Loucy (cell line): ENCODE measurements around the gene TRIO.
A peak's percentile ranks its signal among the peaks of the same experiment; 100 is the strongest.

Experiments
- H2AFZ ChIP-seq: fragments of 200-600 bp; sonication (generic); 2 replicates; pipeline ENCODE4 v1.6.0; 2016; ENCODE audit warnings: antibody characterized with exemption, mild to moderate bottlenecking, low read length, moderate library complexity
- H3F3A ChIP-seq: fragments of 200-600 bp; 2 replicates; pipeline ENCODE4 v1.6.0; 2016; ENCODE audit warnings: antibody characterized with exemption, low read depth, mild to moderate bottlenecking
- H3K27me3 ChIP-seq: fragments of 200-600 bp; sonication (generic); 2 replicates; pipeline ENCODE4 v1.6.1; 2014; ENCODE audit warnings: low read length, mild to moderate bottlenecking; ENCODE audit not compliant: insufficient read depth, poor library complexity, severe bottlenecking
- H3K36me3 ChIP-seq: fragments of 200-600 bp; sonication (generic); 2 replicates; pipeline ENCODE4 v1.6.1; 2016; ENCODE audit warnings: low read length; ENCODE audit not compliant: insufficient read depth
- H3K4me1 ChIP-seq: fragments of 200-600 bp; sonication (generic); 2 replicates; pipeline ENCODE4 v1.5.1; 2014; ENCODE audit warnings: low read length, mild to moderate bottlenecking; ENCODE audit not compliant: insufficient read depth, poor library complexity, severe bottlenecking
- H3K4me2 ChIP-seq: fragments of 200-600 bp; sonication (generic); 2 replicates; pipeline ENCODE4 v1.6.0; 2014; ENCODE audit warnings: antibody characterized with exemption, low read length, low read depth, mild to moderate bottlenecking; ENCODE audit not compliant: poor library complexity, severe bottlenecking
- H3K4me3 ChIP-seq: fragments of 200-600 bp; sonication (generic); 2 replicates; pipeline ENCODE4 v1.5.1; 2014; ENCODE audit warnings: low read length, mild to moderate bottlenecking, mixed read lengths; ENCODE audit not compliant: poor library complexity, severe bottlenecking
- H3K79me2 ChIP-seq: fragments of 200-600 bp; sonication (generic); 2 replicates; pipeline ENCODE4 v1.6.1; 2014; ENCODE audit warnings: low read length; ENCODE audit not compliant: insufficient read depth
- H3K9ac ChIP-seq: fragments of 200-600 bp; sonication (generic); 2 replicates; pipeline ENCODE4 v1.6.0; 2014; ENCODE audit warnings: mild to moderate bottlenecking, low read depth, low read length, moderate library complexity; ENCODE audit not compliant: poor library complexity, severe bottlenecking
- H3K9me2 ChIP-seq: fragments of 200-600 bp; sonication (generic); replicated peaks from 2 replicates; pipeline ENCODE4 v1.6.1; 2016; ENCODE audit warnings: low read depth, low read length, mixed read lengths
- H3K9me3 ChIP-seq: fragments of 200-600 bp; sonication (generic); 2 replicates; pipeline ENCODE4 v1.6.1; 2014; ENCODE audit warnings: mild to moderate bottlenecking, antibody characterized with exemption, low read length, low read depth; ENCODE audit not compliant: insufficient read depth
- H4K20me1 ChIP-seq: fragments of 200-600 bp; sonication (generic); 2 replicates; pipeline ENCODE4 v1.6.0; 2014; ENCODE audit warnings: antibody characterized with exemption, low read length, mild to moderate bottlenecking; ENCODE audit not compliant: insufficient read depth, poor library complexity, severe bottlenecking
- EZH2phosphoT487 ChIP-seq: fragments of 200-600 bp; IDR thresholded peaks from 2 replicates; pipeline ENCODE4 v1.6.1; 2018; ENCODE audit warnings: antibody characterized with exemption, mild to moderate bottlenecking, moderate library complexity, borderline replicate concordance
- TF ChIP-seq, protein P1 (sequence below): fragments of 200-600 bp; sonication (generic); conservative IDR thresholded peaks from 2 replicates; pipeline ENCODE4 v1.5.1; 2014; ENCODE audit warnings: mild to moderate bottlenecking, antibody characterized with exemption, low read length

Gene TRIO

DNA sequence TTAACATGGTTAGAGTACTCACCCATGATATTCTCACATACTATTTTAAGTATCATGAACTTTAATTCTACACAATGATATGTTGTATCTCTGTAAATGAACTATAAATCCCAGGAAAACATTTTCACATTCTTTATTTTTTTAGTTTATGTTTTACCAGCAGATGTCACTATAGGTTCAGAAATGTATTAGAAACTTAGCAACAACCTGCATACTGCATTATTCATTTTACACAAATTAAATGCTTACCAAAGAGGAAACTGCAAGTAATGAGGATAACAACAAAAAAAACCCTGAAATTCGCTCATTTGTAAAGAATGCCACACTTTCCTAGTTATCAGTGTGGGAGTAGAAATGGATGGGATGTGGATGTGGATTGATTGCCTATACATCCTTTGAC, 221.0 kb downstream of the TRIO start:
- Histone ChIP-seq H3K9me2 (no peaks in the 10 kb centered on the region), H3K4me1 (peaks cover 9% of the 10 kb centered on the region), H2AFZ (no peak overlapping the region), H4K20me1 (no peaks in the 10 kb centered on the region), H3K4me3 (no peak overlapping the region), H3F3A (no peaks in the 10 kb centered on the region), H3K79me2 (no peaks in the 10 kb centered on the region), H3K27me3 (no peaks in the 10 kb centered on the region), H3K4me2 (no peak overlapping the region), H3K36me3 (peaks cover 83% of the 10 kb centered on the region; the same call in 1 of the 2 replicates), H3K9ac (no peak overlapping the region), H3K9me3 (no peaks in the 10 kb centered on the region)
- no peak for TF ChIP-seq EZH2phosphoT487
- TF ChIP-seq, protein P1, sequence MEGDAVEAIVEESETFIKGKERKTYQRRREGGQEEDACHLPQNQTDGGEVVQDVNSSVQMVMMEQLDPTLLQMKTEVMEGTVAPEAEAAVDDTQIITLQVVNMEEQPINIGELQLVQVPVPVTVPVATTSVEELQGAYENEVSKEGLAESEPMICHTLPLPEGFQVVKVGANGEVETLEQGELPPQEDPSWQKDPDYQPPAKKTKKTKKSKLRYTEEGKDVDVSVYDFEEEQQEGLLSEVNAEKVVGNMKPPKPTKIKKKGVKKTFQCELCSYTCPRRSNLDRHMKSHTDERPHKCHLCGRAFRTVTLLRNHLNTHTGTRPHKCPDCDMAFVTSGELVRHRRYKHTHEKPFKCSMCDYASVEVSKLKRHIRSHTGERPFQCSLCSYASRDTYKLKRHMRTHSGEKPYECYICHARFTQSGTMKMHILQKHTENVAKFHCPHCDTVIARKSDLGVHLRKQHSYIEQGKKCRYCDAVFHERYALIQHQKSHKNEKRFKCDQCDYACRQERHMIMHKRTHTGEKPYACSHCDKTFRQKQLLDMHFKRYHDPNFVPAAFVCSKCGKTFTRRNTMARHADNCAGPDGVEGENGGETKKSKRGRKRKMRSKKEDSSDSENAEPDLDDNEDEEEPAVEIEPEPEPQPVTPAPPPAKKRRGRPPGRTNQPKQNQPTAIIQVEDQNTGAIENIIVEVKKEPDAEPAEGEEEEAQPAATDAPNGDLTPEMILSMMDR = no peak

- Histone ChIP-seq H4K20me1 (no peaks in the 10 kb centered on the region), H3K79me2 (no peaks in the 10 kb centered on the region), H3K27me3 (no peaks in the 10 kb centered on the region), H3F3A (no peaks in the 10 kb centered on the region), H3K36me3 (peaks cover 83% of the 10 kb centered on the region; the same call in 1 of the 2 replicates), H3K4me2 (no peak overlapping the region), H3K9ac (no peak overlapping the region), H3K4me1 (peaks cover 9% of the 10 kb centered on the region), H2AFZ (no peak overlapping the region), H3K9me2 (no peaks in the 10 kb centered on the region), H3K4me3 (no peak overlapping the region), H3K9me3 (no peaks in the 10 kb centered on the region)
- no peak for TF ChIP-seq EZH2phosphoT487
- TF ChIP-seq, protein P1 = peak; percentile 74
Measured at GRCh38 chr5:14364576-14365472, 221.7 kb downstream of the TRIO start.

DNA sequence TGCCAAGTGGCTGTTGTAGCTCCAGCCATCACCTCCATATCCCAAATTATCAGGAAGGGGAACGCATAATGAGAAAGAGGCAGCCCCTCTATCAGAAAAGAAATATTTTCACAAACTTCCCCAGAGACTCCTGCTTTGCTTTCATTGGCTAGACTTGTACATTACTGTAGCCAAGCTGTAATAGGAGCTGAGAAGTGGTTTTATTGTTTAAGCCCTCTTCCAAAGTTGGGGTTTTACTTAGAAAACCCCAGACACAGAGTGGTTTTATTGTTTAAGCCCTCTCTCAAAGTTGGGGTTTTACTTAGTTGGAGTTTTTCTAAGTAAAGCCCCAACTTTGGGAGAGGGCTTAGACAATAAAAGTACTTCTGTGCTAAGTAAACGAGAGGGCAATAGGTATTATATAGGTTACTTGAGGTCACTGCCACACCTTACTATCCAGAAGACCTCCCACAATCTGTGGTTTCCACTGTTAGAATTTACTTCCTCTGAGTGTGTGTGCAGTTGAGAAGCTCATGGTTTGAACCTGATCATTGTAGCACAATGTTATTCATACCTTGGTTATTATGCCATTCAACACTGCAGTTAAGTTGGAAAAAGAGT, 222.8 kb downstream of the TRIO start:
- no peak overlapping the region for H3K4me3 ChIP-seq
- no peaks in the 10 kb centered on the region for H3K27me3 ChIP-seq
- no peaks in the 10 kb centered on the region for H3K9me2 ChIP-seq
- TF ChIP-seq, protein P1 = no peak
- TF ChIP-seq EZH2phosphoT487 = no peak
- H3K79me2 ChIP-seq = no peaks in the 10 kb centered on the region
- no peak overlapping the region for H3K9ac ChIP-seq
- peaks cover 83% of the 10 kb centered on the region; the same call in 1 of the 2 replicates for H3K36me3 ChIP-seq
- no peaks in the 10 kb centered on the region for H3K9me3 ChIP-seq
- no peak overlapping the region for H3K4me2 ChIP-seq
- H3K4me1 ChIP-seq = peaks cover 9% of the 10 kb centered on the region
- H2AFZ ChIP-seq = no peak overlapping the region
- no peaks in the 10 kb centered on the region for H4K20me1 ChIP-seq
- no peaks in the 10 kb centered on the region for H3F3A ChIP-seq
